ENCODE measurements around the gene NUPR2. TPM values are rescaled to one million over a fixed set of nuclear protein-coding genes. Genes with fewer than 3 reads are reported as not detected.
A peak's percentile ranks its signal among the peaks of the same experiment; 100 is the strongest.
"Not testable (repeated sequence)": the region's sequence is repeated elsewhere in the genome, so short reads cannot be mapped to it uniquely, and the experiment has no call there.

The NUPR2 gene
- total RNA-seq, 1 donor from 2014 or later = 0.39 TPM

DNA sequence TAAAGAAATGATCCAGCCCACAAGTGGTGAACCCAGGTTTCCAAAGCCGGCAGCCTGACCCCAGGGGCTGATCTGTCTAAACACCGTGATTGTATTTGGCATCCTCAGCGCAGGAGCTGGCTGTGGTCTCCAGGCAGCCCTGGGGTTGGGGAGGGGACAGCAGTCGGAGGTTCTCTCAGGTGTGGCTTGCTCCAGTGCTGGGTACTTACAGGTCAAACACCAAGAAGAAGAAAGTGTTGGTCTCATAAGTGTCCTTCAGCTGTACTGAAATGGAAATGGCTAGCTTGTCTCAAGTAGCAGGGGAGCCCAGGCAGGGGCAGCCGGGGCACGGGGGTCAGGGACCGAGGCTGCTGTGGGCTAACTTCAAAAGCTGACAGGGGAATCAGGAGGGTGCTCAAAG, 29.5 kb downstream of the NUPR2 start:
- DNase-seq = no peak

DNA sequence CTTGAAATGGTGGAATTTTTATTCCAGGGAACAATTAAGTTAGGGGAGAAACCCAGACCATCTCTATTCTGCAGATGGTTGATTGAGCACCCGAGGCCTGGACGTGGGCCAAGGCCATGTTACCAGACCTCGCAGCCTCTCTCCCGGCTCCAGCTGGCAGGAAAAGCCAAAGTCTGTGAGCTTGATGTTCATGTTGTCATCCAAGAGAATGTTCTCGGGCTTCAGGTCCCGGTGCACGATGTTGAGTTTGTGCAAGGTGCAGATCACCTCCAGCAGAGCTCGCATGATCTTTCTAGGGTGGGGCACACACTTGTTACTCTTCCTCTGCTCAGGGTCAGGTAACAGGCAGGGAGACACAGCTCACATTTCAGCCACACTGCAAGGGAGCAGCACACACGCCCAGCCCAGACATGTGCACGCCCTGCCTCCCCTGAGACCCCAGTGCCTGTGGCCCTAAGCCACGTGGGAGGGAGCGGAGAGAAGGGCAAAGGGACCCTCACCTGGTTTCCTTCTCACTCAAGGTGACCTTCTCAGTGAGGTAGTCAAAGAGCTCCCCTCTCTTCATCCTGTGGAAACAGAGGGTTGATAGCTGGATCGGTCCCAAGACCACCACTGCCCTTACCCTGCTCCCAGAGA, 32.9 kb downstream of the NUPR2 start:
- DNase-seq = no peak

DNA sequence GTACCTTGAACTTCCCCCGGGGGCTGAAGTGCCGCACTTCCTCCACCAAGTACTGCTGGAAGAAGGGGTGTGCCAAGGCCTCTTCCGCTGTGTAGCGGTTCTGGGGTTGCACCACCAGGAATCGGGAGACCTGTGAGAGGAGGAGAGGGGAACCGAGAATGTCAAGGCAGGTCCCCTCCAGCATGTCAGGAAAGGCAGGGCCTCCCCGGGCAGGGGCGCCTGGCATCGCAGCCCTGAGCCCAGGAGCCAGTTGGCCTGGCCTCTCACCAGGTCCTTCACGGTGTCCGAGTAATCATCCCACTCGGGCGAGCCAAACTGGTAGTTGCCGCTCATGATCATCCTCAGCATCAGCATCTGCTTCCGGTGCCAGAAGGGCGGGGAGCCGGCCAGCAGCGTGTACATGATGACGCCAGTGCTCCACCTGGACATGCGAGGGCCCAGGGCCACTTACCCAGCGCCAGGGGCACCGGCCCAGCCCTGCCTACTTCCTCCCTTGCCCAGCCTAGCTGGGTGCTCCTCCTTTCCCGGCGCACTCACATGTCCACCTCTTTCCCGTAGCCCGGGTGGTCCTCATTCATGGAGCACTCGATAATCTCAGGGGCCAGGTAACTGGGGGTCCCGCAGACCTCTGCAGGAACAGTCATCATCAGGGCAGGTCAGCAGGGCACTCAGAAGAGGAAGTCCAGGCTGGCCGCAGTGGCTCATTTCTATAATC, 34.4 kb downstream of the NUPR2 start:
- DNase-seq = no peak

DNA sequence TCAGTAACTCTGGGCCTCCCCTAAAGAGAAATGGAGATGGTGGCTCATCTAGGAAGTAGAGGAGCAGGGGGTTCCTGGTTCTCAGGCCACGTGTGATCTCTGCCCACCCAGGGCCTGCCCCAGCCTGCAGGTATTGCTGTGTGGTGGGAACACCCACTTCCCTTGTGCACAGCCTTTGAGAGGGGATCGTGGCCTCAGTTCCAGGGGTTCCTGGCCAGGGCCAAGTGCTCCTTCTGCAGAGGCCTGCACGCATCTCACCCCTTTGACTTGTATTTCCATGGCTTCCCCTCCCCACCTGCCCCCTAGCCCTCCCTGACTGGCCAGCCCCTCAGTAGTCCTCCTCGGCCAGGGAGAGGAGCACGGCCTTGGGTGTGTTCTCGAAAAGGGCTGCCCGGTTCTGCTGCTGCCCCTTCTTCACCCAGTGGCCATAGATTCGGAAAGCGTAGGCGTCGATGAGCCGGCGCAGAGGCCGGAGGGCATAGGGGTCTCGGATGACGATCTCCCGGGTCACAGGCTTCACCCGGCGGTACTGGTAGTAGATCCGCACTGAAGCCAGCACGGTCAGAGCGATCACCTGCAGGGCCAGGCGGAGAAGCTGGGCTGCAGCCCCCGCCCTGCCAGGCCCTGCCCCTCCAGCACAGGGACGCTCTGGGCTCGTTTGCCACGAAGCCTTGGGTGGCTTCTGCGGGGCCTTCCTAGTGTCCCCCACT, 35.3 kb downstream of the NUPR2 start:
- DNase-seq = not testable (repeated sequence)

DNA sequence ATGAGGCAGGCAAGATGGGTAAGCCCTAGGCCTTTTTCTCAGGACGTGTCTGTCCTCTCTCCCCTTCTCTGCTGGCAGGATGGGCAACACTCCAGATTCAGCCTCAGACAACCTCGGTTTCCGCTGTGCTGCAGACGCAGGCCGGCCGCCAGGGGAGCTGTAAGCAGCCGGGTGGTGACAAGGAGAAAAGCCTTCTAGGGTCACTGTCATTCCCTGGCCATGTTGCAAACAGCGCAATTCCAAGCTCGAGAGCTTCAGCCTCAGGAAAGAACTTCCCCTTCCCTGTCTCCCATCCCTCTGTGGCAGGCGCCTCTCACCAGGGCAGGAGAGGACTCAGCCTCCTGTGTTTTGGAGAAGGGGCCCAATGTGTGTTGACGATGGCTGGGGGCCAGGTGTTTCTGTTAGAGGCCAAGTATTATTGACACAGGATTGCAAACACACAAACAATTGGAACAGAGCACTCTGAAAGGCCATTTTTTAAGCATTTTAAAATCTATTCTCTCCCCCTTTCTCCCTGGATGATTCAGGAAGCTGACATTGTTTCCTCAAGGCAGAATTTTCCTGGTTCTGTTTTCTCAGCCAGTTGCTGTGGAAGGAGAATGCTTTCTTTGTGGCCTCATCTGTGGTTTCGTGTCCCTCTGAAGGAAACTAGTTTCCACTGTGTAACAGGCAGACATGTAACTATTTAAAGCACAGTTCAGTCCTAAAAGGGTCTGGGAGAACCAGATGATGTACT, 36.6 kb downstream of the NUPR2 start:
- no peak for DNase-seq

DNA sequence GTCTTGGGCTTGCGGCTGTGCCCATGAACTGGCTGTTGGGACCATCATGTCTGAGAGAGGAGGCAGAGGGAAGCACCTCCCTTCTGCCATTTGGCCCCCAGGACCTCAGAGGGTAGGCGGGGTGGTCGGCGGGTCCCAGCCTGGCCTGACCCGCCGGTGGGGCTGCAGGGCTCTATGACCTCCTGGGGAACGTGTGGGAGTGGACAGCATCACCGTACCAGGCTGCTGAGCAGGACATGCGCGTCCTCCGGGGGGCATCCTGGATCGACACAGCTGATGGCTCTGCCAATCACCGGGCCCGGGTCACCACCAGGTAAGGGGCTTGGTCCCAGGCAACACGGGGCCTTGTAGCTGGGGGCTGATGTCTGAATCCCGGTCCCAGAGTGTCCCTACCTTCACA, 38.0 kb downstream of the NUPR2 start:
- no peak for DNase-seq

DNA sequence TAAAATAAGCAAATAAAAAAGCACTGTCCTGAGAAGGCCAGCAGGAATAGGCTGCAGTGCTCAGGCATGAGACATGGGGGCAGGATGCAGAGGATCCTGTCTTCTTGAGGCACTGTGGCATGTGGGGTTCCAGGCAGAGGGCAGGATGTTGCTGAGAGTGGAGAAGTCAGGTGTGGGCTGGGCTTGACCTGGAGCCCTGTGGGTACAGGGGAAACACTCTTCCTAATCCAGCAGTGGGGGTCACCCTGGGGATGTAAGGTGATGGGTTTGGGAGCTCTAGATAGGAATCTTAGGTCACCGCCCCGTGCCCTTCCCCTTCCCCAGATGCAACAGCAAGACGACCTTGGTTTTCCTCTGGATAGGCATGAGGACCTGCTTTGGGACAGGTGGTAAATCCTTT, 38.5 kb downstream of the NUPR2 start:
- no peak for DNase-seq

DNA sequence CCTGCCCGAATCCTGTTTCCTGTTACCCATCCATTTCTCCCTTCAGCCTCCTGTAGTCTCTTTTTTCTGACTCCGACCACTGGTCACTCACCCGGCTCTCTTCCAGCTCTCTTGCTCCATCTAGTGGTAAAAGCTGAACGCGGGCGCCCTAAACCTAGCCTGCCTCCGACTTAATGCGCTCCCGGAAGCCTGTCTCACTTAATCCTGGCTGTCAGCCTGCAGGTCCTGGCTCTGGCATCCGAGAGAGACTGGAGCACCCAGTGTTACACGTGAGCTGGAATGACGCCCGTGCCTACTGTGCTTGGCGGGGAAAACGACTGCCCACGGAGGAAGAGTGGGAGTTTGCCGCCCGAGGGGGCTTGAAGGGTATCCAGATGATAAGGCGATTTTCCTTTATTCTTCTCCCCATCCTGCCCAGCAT, 41.8 kb downstream of the NUPR2 start:
- DNase-seq = peak; percentile 35

DNA sequence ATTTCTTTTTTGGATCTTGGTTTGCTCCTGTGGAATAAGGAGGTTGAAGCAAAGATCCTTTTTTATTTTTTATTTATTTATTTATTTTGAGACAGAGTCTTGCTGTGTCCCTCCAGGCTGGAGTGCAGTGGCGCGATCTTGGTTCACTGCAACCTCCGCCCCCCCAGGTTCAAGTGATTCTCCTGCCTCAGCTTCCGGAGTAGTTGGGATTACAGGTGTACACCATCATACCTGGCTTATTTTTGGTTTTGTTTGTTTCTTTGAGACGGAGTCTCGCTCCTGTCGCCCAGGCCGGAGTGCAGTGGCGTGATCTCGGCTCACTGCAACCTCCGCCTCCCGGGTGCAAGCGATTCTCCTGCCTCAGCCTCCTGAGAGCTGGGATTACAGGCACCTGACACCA, 49.8 kb downstream of the NUPR2 start:
- DNase-seq = not testable (repeated sequence)

Other genes starting within 250 kb of the NUPR2 start
- 10.0 TPM for gene ZNF713, start 229.0 kb downstream of the NUPR2 start, total RNA-seq
- 11.3 TPM for gene MRPS17, start 164.5 kb downstream of the NUPR2 start, total RNA-seq
- gene NIPSNAP2, start 151.8 kb downstream of the NUPR2 start, total RNA-seq = 45.1 TPM
- gene PSPH, start 65.0 kb downstream of the NUPR2 start, total RNA-seq = 18.1 TPM
- gene CCT6A, start 64.7 kb downstream of the NUPR2 start, total RNA-seq = 111 TPM
- gene SUMF2, start 52.1 kb downstream of the NUPR2 start, total RNA-seq = 96.9 TPM
- 8.9 TPM for gene PHKG1, start 23.5 kb downstream of the NUPR2 start, total RNA-seq
- 138 TPM for gene CHCHD2, start 9.9 kb downstream of the NUPR2 start, total RNA-seq